Endothelial cell of umbilical vein (primary cell): ENCODE data around the gene FHDC1. TPM values are rescaled to one million over a fixed set of nuclear protein-coding genes. Genes with fewer than 3 reads are reported as not detected.

ENCODE experiments used
- BruUV-seq: library from RNA; stranded (reverse); fragments of 400-500 nt; replicated peaks from 2 replicates; lab custom pipeline; 2021; lab: Mats Ljungman, UMichigan
- CTCF ChIA-PET: fragments of 300-600, 350-600 bp; sonication (Branson Sonifier 250); formaldehyde crosslinking; loops from one replicate; lab custom pipeline; 2021; ENCODE audit warnings: antibody characterized with exemption, inconsistent platforms; lab: Charles Lee
- POLR2A ChIA-PET: fragments of 300-600, 350-600 bp; sonication (Branson Sonifier 250); formaldehyde crosslinking; loops from one replicate; lab custom pipeline; 2021; ENCODE audit warnings: antibody characterized with exemption, inconsistent platforms; lab: Charles Lee
- DNase-seq: peaks from one replicate; pipeline ENCODE4 v3.0.0-alpha.2; 2011; ENCODE audit warnings: low read depth, low spot score
- FAIRE-seq: peaks from 2 replicates; lab custom pipeline; 2011; peaks lifted over from hg19 to GRCh38; lab: Jason Lieb, UNC
- H2AFZ ChIP-seq: 2 replicates; pipeline ENCODE4 v1.6.0; 2012; ENCODE audit warnings: low read depth, low read length, control low read depth, inconsistent platforms
- H3K27ac ChIP-seq: 2 replicates; pipeline ENCODE4 v1.5.1; 2011; ENCODE audit warnings: low read depth, mild to moderate bottlenecking, control low read depth, low read length, moderate library complexity; ENCODE audit not compliant: insufficient read depth
- H3K27me3 ChIP-seq, 2 experiments: 2 replicates each; pipeline versions ENCODE4 v1.6.0 to v1.6.1; 2011; ENCODE audit warnings: low read length in 2 of 2, mixed read lengths in 1 of 2; ENCODE audit not compliant: control insufficient read depth in 2 of 2, insufficient read depth in 2 of 2
- H3K36me3 ChIP-seq, 2 experiments: 2 replicates in 1 of 2; 3 replicates in 1 of 2; pipeline ENCODE4 v1.5.1; 2011; ENCODE audit warnings: low read length in 2 of 2, mild to moderate bottlenecking in 1 of 2, moderate library complexity in 1 of 2; ENCODE audit not compliant: control insufficient read depth in 2 of 2, insufficient read depth in 2 of 2; ENCODE audit errors: extremely low read depth in 1 of 2
- H3K4me1 ChIP-seq: 3 replicates; pipeline ENCODE4 v1.5.1; 2011; ENCODE audit warnings: mild to moderate bottlenecking, low read length; ENCODE audit not compliant: control insufficient read depth, insufficient read depth; ENCODE audit errors: extremely low read depth
- H3K4me2 ChIP-seq: 2 replicates; pipeline ENCODE4 v1.6.1; 2011; ENCODE audit warnings: low read length, control low read depth, mixed read lengths; ENCODE audit not compliant: insufficient read depth
- H3K4me3 ChIP-seq, 3 experiments: fragments of 200-600 bp in 1 of 3; sonication (generic), shearing (Covaris generic) in 1 of 3; replicated peaks in 1 of 3; 2 replicates each; pipeline ENCODE4 v1.5.1; 2011 to 2016; ENCODE audit warnings: control low read depth in 3 of 3, low read length in 3 of 3, mild to moderate bottlenecking in 2 of 3, inconsistent platforms in 1 of 3, low read depth in 1 of 3, moderate library complexity in 1 of 3; ENCODE audit not compliant: insufficient read depth in 1 of 3
- H3K79me2 ChIP-seq: 2 replicates; pipeline ENCODE4 v1.6.0; 2012; ENCODE audit warnings: low read length, inconsistent platforms; ENCODE audit not compliant: control insufficient read depth, insufficient read depth
- H3K9ac ChIP-seq: replicated peaks from 2 replicates; pipeline ENCODE3; 2011; ENCODE audit warnings: low read length, control low read depth; ENCODE audit not compliant: insufficient read depth; ENCODE audit errors: extremely low read depth
- H3K9me1 ChIP-seq: replicated peaks from 3 replicates; pipeline ENCODE4 v1.6.0; 2011; ENCODE audit warnings: mild to moderate bottlenecking, low read length; ENCODE audit not compliant: control insufficient read depth, insufficient read depth; ENCODE audit errors: extremely low read depth
- H3K9me3 ChIP-seq: replicated peaks from 2 replicates; pipeline ENCODE4 v1.5.1; 2012; ENCODE audit warnings: low read length, inconsistent platforms; ENCODE audit not compliant: control insufficient read depth, insufficient read depth
- H4K20me1 ChIP-seq: replicated peaks from 2 replicates; pipeline ENCODE3; 2011; ENCODE audit warnings: mild to moderate bottlenecking, low read length; ENCODE audit not compliant: control insufficient read depth, insufficient read depth; ENCODE audit errors: extremely low read depth
- GATA2 ChIP-seq: IDR thresholded peaks from 2 replicates; pipeline ENCODE4 v1.7.0; 2011; ENCODE audit warnings: low read depth, mild to moderate bottlenecking, moderate library complexity, mixed read lengths, low read length; ENCODE audit not compliant: insufficient read length, insufficient read depth
- JUN ChIP-seq: IDR thresholded peaks from 2 replicates; pipeline ENCODE4 v1.6.1; 2011; ENCODE audit warnings: borderline replicate concordance, low read depth; ENCODE audit not compliant: insufficient read length, insufficient read depth
- POLR2A ChIP-seq: IDR thresholded peaks from 2 replicates; pipeline ENCODE4 v1.6.1; 2012; ENCODE audit warnings: low read depth, mild to moderate bottlenecking, control low read depth, low read length
- dilution Hi-C: fragments of 300-500 bp; cut with MboI; formaldehyde crosslinking; loops from one replicate; pipeline ENCODE4 v1.15.0; 2019; ENCODE audit warnings: low sequenced_read_pairs; ENCODE audit not compliant: extremely low pct_ligation_motif_present
- intact Hi-C: fragments of 100-400 bp; cut with micrococcal nuclease; formaldehyde crosslinking; loops from one replicate; pipeline ENCODE4 v1.10.0; 2022
- polyA plus RNA-seq, 4 experiments: library from polyadenylated mRNA; depleted of rRNA in 3 of 4; stranded (reverse) in 3 of 4; unstranded in 1 of 4; fragments of >200 nt; gene quantifications; 2 replicates each; pipeline versions ENCODE4 v1.2.1 to v1.2.3, GENCODE V29; 2011 to 2012; ENCODE audit warnings: missing spikeins in 1 of 4
- total RNA-seq: library from RNA; stranded (reverse); gene quantifications from 2 replicates; pipeline ENCODE4 v1.2.3, GENCODE V29; 2021

The FHDC1 gene
- total and polyA plus RNA-seq, 2 donors (not counting 3 experiments of a cell fraction or from before 2014, with no cell fraction given), result 0.03 to 0.18 TPM

DNA sequence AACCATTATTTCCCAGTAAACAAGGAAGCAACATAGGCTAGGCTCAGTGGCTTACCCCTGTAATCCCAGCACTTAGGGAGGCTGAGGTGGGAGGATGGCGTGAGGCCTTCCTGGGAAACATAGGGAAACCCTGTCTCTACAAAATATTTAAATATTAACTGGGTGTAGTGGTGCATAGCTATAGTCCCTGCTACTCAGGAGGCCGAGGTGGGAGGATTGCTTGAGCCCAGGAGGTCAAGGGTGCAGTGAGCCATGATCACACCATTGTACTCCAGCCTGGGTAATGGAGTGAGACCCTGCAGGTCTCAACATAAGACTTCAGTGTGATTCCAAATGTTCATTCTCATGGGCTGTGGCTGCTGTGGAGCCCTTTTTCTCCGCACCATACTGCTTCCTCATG, 34.9 kb downstream of the FHDC1 start:
- no TSS peak for BruUV-seq
- TF ChIP-seq POLR2A (no peak), GATA2 (no peak)
- Histone ChIP-seq H3K27me3 (no peaks in the 10 kb centered on the region), H3K4me3 (no peak overlapping the region), H3K4me2 (no peak overlapping the region), H3K4me1 (no peaks in the 10 kb centered on the region), H3K9me3 (no peaks in the 10 kb centered on the region), H4K20me1 (no peaks in the 10 kb centered on the region), H3K36me3 (no peaks in the 10 kb centered on the region), H2AFZ (no peak overlapping the region), H3K9ac (no peak overlapping the region), H3K27ac (no peak overlapping the region), H3K9me1 (no peaks in the 10 kb centered on the region), H3K79me2 (no peaks in the 10 kb centered on the region)
- DNase-seq (no peak), FAIRE-seq (no peak)
- dilution Hi-C loops (no loop called here), intact Hi-C loops (no loop called here)
- POLR2A ChIA-PET, result no interaction called here
- CTCF ChIA-PET, result no interaction called here

- Histone ChIP-seq H3K4me2 (no peak overlapping the region), H3K4me1 (no peaks in the 10 kb centered on the region), H2AFZ (no peak overlapping the region), H4K20me1 (no peaks in the 10 kb centered on the region), H3K9me3 (no peaks in the 10 kb centered on the region), H3K9me1 (no peaks in the 10 kb centered on the region), H3K9ac (no peak overlapping the region), H3K27ac (no peak overlapping the region), H3K36me3 (no peaks in the 10 kb centered on the region), H3K79me2 (no peaks in the 10 kb centered on the region), H3K4me3 (no peak overlapping the region), H3K27me3 (no peaks in the 10 kb centered on the region)
- FAIRE-seq, result no peak
- no TSS peak for BruUV-seq
- DNase-seq, result no peak
- CTCF ChIA-PET, result interaction anchor here (0.7 to 1.1 kb wide), 2 partner anchors 9 to 155 kb away, joined by 3 read pairs; no protein-coding TSS in a partner anchor
- POLR2A ChIA-PET, result no interaction called here
- intact Hi-C loops, result no loop called here
- TF ChIP-seq POLR2A (no peak), JUN (peak; percentile 14)
- dilution Hi-C loops, result no loop called here
These were observed 36.9 kb downstream of the FHDC1 start for GRCh38 chr4:152972821-152973628.
